Activated CD8-positive, alpha-beta memory T cell treated with anti-CD3 and anti-CD28 coated beads, Interleukin-2, amount 50 U/mL, for 48 hours (primary cell): ENCODE measurements around the gene LIPT1.
A peak's percentile ranks its signal among the peaks of the same experiment; 100 is the strongest.
"Not testable (repeated sequence)": the region's sequence is repeated elsewhere in the genome, so short reads cannot be mapped to it uniquely, and the experiment has no call there.

ENCODE experiments used
- DNase-seq: peaks from one replicate; pipeline ENCODE4 v3.0.0-alpha.2; 2020

LIPT1 gene

DNA sequence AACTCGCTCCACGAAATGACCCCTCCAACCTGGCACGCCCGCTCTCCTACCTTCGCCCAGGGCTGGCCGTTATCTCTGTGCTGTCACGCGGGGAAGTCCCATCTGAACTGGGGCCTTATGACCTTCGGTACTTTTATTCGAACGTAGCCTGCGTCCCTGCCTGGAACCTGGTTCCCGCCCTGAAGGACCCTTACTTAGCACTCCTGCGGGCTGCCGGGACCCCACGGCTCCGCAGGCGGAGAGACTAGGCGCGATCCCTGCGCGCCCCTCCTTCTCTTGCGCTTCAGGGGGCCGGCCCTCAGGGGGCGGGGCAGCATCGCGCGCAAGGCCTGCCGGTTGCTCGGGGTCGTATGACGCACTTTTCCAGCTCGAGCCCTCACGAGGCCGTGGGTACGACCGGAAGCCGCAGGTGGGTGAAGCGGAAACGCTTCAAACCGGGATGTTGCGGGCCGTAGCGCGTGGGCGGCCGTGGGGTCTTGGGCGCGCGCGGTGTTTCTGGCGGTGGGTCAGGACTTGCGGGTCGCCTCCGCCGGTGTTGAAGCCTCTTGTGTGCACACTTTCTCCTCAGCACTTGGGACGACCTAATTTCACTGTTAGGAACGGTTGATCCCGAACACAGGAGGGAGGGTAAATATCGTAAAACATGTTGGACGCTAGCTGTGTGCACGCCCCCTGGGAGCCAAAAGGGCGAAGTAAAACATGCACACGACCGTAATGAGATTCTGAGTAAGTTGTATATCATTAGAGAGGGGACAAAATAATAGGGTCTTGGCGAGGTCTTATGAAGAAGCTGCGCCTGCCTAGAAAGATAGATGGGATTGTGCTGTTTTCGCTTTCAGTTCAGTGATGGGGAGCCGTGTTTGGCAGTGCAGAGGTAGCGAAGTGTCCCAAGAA is at the start of gene LIPT1, which contains the start of gene TSGA10:
Gene LIPT1, plus strand, starts transcription at position 325 of the 894 bp plus-strand sequence. CDS start 6,991 bp downstream, outside the sequence.
Gene TSGA10, minus strand, starts transcription at position 300 of the 894 bp plus-strand sequence. CDS start 45,503 bp downstream, outside the sequence.
- peak; percentile 95 for DNase-seq

DNA sequence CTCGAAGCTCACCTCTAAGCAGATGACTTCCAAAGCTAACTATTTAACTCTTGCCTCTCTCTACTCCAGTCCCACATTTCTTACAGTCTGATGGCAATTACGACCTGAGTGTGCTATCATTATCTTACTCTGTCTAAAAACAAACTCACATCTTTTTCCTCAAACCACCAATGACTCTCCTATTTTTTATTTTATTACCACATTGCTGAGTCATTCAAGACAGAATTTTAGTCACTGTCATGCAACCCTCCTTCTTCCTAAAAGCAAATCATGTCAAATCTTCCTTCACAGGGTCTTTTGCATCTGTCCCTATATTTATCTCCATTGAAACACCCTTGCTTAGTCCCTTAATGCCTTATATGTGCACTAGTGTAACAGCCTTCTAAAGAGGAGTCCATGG is 47.9 kb upstream of the LIPT1 start:
- DNase-seq, result no peak

DNA sequence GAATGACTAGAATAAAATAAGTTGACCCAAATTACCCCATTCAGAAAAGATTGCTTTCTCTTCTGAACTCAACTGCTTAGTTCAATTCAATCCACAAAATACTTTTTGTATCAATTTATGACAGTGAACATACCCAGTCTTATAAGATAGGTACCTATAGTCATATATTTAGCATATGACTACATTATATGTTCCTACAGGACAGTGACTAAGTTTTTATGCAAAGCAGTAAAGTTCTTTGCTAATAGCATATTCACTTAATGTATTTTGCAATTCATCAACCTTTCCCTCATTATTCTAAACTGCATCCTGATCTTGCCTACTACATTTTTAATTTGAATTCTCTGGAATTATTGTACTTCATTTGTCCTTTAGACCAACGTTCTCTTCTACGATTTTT is 43.5 kb upstream of the LIPT1 start:
- DNase-seq, result no peak

DNA sequence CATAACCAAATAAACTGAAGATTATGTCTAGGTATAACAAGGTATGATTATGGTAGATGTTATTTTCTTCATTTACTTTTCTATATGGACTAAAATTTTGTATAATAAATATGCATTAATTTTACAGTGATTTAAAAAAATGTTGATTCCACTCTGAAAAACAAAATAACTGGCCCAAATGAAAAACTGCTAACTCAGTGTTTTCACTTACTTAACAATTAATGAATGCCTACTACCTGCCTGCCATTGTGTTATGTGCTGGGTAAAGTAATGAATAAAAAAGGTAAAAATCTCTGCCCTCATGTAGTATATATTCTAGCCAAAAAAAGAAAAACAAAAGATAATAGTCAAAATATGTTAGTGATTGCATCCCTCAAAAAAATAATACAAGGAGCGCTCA is 42.8 kb upstream of the LIPT1 start:
- no peak for DNase-seq

DNA sequence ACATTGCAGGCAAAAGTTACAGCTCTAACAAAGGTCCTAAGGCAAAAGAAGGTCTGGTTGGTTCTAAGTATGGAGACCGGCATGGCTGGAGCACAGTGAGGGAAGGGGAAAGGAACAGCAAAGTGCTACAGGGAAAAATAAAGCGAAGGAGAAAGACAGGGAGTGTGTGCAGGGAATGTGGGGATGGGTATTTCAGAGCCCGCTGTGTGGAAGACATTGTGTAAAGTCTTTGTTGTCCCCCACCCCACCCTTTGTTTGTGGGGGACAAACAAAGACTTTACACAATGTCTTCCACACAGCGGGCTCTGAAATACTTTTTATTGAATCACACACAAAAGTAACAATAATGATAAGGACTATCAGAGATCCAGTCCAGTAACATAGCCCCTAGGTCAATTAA is 42.1 kb upstream of the LIPT1 start:
- DNase-seq, result no peak

DNA sequence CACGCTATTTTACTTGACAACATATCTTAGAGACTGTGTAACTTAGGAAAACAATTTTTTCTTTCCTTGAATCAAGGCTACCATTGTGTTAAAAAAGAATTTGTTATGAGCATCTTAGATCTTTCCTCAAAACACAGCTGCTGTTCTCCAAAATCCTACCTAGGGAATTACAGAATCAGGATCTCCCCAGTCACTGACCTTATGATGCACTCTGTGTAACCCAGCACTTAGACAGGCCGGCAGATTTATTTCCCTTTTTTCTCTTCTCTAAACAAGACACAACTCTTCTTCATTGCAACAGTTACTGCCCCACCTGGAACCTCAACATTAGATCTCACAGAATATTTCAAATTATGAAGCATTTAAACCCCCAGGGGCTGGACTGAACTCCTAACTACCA is 26.8 kb upstream of the LIPT1 start:
- no peak for DNase-seq

DNA sequence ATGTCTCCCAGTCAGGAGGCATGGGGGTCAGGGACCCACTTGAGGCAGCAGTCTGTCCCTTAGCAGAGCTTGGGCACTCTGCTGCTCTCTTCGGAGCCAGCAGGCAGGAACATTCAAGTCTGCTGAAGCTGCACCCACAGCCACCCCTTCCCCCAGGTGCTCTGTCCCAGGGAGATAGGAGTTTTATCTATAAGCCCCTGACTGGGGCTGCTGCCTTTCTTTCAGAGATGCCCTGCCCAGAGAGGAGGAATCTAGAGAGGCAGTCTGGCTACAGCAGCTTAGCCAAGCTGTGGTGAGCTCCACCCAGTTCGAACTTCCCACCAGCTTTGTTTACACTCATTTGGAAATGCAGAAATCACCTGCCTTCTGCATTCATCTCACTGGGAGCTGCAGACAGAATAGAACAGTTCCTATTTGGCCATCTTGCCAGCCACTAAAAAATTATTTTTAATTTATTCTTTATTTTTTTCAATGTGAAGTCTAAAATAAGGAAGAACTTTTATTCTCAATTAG is 19.7 kb upstream of the LIPT1 start:
- DNase-seq, result not testable (repeated sequence)

DNA sequence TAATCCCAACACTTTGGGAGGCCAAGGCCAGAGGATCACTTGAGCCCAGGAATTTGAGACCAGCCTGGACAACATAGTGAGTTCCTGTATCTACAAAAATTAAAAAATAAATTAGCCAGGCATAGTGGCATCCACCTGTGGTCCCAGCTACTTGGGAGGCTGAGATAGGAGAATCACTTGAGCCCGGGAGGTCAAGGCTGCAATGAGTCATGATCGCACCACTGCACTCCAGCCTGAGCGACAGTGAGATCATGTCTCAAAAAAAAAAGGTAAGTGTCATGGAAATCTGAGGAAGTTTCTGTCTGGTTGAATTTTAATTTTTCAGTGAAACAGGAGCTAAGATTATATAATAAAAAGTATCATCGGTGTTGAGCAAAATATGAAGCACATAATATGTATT is 15.8 kb upstream of the LIPT1 start:
- DNase-seq, result no peak

DNA sequence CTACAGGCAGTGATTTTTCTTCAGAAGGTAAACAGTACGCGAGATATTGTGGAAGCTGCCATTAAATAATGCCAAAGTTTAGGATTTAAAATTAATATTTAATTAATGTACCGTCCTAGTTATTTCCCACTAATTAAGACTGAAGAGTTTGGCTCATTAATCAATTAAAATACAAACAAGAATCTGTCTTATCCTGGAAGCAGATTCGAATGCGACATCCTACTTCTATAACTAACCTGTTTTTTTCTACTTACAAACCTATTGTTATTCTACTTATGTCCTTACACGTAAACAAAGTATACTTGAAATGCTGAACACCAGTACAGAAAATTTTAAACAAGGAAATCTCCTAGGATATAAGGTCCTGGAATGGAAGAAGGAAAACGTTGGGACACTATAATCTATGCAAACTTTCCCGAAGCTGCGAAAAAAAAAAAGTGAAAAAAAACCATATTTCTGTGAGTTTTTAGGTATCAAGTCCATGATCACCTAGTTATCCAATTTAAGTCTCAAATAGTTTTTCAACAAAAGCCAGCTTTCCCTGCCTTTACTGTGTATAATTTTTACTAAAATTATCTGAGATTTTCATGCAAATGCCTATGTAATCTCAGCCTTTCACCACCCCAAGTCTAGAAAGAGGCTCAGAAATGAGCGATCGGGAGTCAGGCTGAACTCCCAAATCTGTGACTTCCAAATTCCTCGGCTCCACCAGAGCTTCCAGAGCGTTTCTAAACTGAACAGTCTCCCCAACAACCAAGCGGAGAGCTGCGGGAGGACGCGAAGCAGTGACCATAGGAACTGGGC is 14.5 kb upstream of the LIPT1 start:
- no peak for DNase-seq

DNA sequence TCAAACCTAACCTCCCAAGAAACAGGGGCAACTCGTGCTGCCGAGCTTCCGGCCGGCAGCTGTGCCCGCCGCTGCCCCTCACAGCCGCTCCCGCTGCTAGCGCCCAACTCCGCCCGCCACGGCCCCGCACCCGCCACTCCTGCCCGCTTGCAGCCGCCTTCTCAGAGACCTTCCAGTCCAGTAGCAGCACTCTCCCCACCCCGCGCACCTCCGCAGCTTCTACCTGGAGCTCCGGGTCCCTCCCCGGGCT is 14.0 kb upstream of the LIPT1 start:
- no peak for DNase-seq

DNA sequence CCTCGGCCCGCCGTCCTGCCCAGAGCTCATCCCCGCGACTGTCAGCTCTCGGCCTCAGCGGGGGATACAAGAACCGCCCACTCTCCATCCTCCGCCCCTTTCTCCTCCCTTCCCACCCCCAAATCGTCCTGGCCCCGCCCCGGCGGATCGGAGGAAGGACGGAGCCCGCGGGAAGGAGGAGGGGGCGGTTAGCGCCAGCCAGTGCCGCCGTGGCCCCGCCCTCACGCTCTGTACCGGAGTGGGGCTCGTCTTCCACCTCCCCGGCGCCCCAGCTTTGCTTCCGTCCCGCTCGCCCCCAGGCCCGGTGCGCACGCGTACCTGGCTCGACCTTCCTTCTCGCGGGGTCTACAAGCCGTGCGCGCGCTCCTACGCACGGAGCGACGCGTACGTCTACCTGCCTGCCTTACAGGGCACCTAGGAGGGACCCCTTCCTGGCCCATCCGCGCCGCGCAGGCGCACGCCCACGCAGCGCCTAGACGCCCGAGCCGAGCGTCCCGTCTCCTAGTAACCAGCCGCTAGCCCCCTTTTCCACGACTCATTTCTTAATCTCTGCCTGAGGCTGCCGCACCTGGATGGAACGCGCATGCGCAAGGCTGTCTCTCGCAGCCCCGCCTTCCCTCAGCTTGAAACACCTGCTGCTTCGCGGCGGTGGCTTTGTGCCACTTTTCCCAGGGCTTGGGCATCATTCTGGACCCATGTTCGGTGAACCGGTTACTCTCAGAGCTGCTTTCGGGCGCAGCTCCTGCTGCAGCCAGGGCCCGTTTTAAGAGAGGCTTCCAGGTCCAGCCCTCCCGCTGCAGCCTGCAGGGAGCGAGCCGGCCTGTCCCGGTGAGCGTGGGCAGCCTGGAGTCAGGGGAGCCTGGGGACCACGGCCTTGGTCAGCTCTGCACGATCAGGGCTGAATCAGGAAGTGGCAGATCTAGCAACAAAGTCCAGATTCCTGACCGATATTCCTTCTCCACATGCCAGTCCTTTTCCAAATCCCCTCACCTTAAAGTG is 13.4 kb upstream of the LIPT1 start, which contains the start of gene C2orf15:
Gene C2orf15, plus strand, starts transcription at position 598 of the 999 bp plus-strand sequence. CDS start 8,852 bp downstream, outside the sequence.
- DNase-seq, result peak; percentile 97

DNA sequence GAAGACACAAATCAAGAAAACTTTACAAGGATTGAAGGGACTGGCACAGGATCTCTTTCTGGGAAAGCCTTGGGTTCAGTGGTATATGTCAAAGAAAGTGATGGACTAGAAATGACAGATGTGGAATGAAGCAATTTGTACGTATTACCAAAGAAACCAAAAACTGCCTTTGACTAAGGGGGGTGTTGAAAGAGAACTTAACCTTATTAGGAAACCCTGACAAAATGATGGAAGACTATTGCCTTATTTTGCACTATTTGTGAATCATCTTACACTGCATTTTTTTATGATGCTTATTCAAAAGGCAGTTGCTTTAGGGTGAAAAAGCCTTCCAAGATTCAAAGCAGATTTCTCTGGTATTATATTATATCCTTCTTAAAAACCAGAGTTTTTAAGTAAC is 4.1 kb upstream of the LIPT1 start:
- DNase-seq, result no peak

DNA sequence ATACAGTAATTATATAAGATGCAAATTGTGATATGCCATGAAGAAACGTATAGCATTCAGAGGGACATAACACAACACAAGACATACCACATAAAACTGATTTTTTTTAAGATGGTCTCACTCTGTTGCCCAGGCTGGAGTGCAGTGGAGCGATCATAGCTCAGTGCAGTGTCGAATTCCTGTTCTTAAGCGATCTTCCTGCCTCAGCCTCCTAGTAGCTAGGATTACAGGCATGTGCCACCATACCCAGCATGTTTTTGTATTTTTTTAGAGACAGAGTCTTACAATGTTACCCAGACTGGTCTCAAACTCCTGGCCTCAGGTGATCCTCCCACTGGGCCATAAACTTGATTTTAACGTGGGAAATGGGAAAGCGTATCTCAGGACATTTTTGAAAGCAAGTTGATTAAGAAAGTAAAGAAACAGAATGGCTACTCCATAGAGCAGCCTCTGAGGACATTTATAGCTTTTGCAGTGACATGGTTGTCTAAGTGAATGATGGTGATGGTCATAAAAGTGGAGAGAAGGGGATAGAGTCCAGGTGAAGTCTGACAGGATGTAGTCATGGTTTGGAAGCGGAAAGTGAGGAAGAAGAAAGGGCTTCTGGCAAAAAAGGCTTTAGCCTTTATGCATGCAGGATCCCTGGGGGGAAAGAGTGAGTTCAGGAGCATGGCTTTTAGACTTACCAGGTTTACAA is 2.4 kb upstream of the LIPT1 start:
- DNase-seq, result no peak

DNA sequence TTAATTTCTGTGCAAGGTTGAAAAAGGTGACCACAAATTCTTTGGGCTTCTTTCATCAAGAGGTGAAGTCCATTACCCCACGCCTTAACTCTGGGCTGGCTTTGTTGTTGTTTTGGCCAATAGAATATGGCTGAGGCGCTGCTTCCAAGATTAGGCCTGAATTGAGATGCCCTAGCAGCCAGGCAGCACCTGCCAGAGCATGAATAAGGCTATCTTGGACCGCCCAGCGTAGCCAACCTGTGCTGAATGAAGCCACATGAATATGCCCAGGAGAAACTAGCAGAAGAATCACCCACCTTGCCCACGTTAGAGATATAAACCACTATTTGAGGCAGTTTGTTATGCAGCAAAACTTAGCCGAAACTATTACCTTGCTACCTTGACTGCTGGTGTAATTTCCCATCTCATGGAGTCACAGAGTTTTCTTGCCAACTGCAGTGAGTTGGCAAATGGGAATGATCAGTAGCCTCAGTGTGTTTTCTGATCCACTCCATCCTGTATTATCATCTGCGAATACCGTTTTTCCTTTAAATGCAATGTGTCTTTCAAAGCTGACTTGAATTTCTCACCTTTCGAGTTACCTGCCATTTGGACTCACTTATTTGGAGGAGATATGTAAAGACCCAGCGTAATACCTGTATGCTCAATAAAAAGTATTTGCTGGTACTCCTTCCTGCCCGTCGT is 704 bp upstream of the LIPT1 start:
- no peak for DNase-seq

DNA sequence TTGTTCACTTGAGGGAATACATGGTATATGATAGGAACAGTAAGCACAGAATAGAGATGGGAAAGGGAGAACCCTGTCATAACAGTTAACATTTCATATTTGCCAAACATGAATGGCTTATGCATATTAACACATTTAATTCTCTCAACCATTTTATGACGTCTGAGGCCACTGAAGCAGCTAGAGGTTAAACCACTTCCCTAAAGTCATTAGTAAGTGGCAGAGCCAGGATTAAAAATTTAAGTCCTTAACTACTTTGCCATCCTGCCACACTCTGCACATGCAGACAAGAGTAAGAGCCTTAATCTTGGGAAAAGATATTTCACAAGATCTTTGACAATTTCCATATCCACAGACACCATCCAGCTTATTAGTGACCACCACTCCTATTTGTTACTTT is 2.1 kb downstream of the LIPT1 start:
- DNase-seq, result no peak

DNA sequence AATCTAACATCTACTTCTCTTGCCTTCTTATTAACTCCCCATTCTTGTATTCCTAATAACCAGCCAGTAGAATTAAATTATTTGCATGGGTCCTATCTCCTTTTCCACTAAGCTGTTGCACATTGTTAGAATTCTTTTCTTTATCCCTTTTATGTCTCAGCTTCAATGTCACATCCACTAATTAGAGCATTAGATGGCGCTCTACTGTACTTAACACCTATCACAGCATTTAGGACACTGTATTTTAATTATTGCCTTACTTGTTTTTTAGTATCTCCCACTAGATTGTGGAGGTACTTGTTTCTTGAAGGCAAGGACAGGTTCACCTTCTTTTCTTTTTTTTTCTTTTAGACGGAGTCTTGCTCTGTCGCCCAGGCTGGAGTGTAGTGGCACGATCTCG is 3.8 kb downstream of the LIPT1 start:
- no peak for DNase-seq

DNA sequence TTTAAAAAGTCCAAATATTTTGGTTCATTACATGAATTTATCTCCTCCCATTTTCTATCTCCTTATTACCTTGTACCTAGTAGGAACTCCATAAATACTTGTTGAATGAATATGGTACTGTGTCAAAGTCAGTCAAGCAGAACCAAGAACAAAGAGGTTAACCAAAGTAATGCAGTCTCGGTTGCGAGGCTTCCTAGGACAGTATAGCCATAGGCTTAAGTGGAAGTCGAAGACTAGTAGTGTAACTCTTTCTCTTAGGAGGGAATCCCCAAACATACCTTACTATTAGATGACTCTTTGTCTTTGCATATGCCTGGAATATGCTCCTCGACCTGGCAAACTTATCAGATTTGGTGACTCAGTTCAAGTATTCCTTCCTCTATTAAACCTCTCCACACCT is 4.8 kb downstream of the LIPT1 start:
- DNase-seq, result no peak

DNA sequence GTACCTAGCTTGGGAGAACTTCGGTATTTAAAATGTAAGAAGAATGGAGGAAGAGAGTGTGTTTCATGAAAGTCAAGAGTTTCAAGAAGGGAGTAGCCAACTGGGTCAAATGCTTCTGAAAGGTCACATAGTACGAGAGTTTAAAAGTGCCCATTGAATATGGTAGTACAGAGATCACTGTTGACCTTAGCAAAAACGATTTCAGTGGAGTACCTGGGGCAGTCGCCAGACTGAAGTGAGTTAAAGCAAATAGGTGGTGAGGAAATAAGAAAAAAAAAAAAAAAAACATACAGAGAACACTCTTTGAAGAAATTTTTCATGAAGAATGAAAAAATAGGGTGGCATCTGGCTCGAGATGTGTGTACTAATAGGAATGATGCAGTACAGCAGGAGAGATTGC is 11.5 kb downstream of the LIPT1 start:
- DNase-seq, result no peak

DNA sequence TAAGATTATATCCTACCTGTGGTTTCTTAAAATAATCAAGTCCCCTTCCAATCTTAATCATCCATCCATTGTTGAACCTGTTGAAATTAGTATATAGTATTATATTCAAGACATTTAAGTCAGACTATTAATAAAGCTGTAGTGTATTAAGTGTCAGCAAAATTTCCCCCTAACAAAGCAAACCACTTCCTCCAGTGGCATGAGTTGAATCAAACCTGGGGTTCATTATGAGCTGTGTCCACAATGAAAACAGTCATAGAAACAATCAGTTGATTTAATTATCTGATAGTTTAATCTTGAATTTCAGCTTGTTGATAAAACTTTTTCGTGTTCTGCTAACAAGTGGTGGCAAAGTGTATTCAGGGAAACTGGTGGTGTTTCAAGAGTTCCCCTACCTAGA is 14.8 kb downstream of the LIPT1 start:
- DNase-seq, result no peak

DNA sequence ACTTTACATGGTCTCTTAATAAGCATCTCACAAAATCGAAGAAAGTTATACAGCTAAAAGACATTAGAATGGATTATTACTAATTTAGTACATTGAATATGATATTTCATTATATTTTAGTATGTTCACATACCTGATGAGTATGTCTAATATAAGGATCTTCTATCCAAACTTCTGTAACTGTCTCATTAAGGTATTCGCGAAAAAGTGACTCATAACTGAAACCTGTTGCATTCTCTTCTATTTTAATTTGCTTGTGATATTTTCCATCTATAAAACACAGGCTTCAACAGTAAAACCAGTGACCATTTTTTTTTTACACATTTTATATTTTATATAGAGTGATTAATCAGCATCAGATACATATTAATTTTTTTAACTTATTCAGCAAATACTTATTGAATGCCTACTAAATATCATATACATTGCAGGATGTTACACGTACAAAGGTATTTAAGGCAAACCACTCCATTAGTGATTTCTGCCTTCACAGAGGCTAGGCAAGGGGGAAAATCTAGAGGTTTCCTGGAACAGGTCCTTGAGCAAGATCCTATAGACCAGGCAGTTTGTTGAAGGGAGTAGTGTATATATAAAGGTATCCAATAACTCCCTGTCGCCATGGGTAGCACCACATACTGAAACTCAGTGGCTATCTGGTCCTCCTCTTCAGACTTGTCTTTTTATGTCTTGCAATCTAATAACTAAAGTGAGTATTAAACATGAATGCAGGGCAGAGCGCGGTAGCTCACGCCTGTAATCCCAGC is 16.8 kb downstream of the LIPT1 start:
- no peak for DNase-seq
